ENCODE measurements around the gene ZNF438. TPM values are rescaled to one million over a fixed set of nuclear protein-coding genes. Genes with fewer than 3 reads are reported as not detected.

The ZNF438 gene
- total RNA-seq, 1 donor from 2014 or later, result 1.3 TPM

DNA sequence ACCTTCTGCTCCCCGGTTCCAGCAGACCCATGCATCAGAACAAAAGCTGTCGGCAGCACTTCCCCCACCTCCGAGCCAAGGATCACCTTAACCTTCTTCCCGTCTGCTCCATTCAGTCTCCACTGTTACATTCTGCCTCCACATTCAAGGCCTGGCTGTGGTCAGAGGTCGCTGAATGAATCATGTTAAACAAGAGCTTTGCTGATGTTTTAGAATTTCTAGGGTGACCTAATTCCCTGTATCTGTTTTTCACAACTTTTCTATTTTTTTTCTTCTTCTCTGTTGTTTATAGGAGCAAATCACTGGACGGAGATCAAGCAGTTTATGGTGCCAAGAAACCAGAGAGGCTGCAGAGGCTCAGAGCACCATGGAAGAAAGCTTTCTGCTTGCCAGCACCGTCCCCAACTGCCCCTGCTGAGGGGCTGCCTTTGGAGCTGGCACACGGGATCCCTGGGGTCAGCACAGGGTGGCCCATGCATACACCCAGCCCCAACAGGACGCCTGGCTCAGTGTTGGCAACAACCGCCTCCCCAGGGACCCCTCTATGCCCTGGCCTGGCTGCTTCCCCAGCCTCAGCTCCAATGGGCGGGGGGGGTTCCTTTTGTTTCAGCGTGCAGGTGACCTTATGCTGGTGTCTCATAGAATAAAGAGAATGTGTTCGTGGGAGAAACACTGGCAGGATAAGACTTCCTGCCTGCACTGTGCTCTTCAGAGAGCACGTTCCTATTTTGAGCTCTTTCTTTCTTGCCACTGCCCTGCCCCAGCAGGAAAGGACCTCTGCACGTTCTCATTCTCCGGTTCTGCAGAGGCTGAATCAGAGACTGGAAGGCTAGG, 219.4 kb downstream of the ZNF438 start:
- Mint-ChIP-seq H3K4me1 (peaks cover 36% of the 10 kb centered on the region), H3K36me3 (no peaks in the 10 kb centered on the region), H3K27ac (peak overlapping the region; percentile 97), H3K9me3 (no peaks in the 10 kb centered on the region), H3K4me3 (no peak overlapping the region), H3K27me3 (ENCODE audit: insufficient read depth, low read depth) (peaks cover 6% of the 10 kb centered on the region)
- no peak for DNase-seq (ENCODE audit: low spot score)
- no peak overlapping the region for H3K9ac ChIP-seq
- TF ChIP-seq EZH2 (IDR thresholded peaks at IDR 0.05), result no peak
- TF ChIP-seq EZH2phosphoT487 (IDR thresholded peaks at IDR 0.05), result no peak
- TF ChIP-seq, protein P1, sequence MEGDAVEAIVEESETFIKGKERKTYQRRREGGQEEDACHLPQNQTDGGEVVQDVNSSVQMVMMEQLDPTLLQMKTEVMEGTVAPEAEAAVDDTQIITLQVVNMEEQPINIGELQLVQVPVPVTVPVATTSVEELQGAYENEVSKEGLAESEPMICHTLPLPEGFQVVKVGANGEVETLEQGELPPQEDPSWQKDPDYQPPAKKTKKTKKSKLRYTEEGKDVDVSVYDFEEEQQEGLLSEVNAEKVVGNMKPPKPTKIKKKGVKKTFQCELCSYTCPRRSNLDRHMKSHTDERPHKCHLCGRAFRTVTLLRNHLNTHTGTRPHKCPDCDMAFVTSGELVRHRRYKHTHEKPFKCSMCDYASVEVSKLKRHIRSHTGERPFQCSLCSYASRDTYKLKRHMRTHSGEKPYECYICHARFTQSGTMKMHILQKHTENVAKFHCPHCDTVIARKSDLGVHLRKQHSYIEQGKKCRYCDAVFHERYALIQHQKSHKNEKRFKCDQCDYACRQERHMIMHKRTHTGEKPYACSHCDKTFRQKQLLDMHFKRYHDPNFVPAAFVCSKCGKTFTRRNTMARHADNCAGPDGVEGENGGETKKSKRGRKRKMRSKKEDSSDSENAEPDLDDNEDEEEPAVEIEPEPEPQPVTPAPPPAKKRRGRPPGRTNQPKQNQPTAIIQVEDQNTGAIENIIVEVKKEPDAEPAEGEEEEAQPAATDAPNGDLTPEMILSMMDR (IDR thresholded peaks at IDR 0.05), result no peak
- H3K27ac ChIP-seq, result no peak overlapping the region
- no peak overlapping the region for H2AFZ ChIP-seq (replicated peaks)
- H3K27me3 ChIP-seq, result no peaks in the 10 kb centered on the region
- H3F3A ChIP-seq (ENCODE audit: low read depth), result peaks cover 5% of the 10 kb centered on the region
- H3K4me1 ChIP-seq, result peaks cover 12% of the 10 kb centered on the region
- H3K4me2 ChIP-seq, result no peak overlapping the region
- H4K20me1 ChIP-seq (ENCODE audit: low read depth), result no peaks in the 10 kb centered on the region
- no peaks in the 10 kb centered on the region for H3K79me2 ChIP-seq (ENCODE audit: low read depth)
- no peaks in the 10 kb centered on the region for H3K9me3 ChIP-seq (ENCODE audit: low read depth)
- no peaks in the 10 kb centered on the region for H3K36me3 ChIP-seq
- H3K4me3 ChIP-seq, result no peak overlapping the region

DNA sequence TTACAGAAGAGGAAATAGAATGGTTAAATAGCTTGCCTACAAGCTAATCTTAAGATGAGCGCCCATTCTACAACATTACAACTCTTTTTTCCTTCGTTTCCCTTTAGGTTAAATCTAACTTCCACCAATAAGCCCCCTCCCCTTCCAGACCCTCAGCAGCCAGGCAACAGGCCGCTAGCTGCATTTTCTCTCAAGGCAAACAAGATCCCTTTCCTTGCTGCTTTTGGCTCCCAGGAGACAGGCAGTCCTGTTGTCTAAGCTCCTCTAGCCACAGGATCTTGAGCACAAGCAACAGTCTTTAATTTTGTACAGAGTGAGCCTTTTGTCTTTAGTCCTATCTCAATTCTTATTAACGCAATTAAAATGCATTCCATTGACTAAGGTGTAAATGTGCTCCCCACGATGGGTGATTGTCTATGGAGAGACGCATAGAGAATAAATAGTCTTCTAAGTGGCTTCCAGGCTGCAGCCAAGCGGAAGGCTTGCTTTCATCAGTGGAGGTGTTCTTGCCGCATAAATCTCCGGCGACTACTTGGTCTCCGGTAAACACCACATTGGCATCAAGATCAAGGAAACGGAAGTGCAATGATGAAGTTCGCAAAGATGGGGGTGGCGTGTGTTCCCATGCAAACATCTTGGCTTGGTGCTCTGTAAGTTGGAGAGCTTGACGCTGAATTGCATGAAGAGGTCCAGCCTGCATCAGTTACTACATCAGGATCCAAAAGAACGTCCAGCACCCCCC, 220.2 kb downstream of the ZNF438 start:
- peak overlapping the region; percentile 7 for H3K4me3 Mint-ChIP-seq
- peaks cover 29% of the 10 kb centered on the region for H3K4me1 Mint-ChIP-seq
- no peaks in the 10 kb centered on the region for H3K79me2 ChIP-seq (ENCODE audit: low read depth)
- DNase-seq (ENCODE audit: low spot score), result no peak
- H3K4me2 ChIP-seq, result no peak overlapping the region
- H3K27ac Mint-ChIP-seq, result no peak overlapping the region
- H3K9me3 ChIP-seq (ENCODE audit: low read depth), result no peaks in the 10 kb centered on the region
- peaks cover 2% of the 10 kb centered on the region for H3F3A ChIP-seq (ENCODE audit: low read depth)
- H3K4me1 ChIP-seq, result peaks cover 9% of the 10 kb centered on the region
- no peak overlapping the region for H3K4me3 ChIP-seq
- TF ChIP-seq EZH2 (IDR thresholded peaks at IDR 0.05) (no peak), EZH2phosphoT487 (IDR thresholded peaks at IDR 0.05) (no peak)
- TF ChIP-seq, protein P1 (IDR thresholded peaks at IDR 0.05), result no peak
- H3K9me3 Mint-ChIP-seq, result no peaks in the 10 kb centered on the region
- peaks cover 6% of the 10 kb centered on the region for H3K27me3 Mint-ChIP-seq (ENCODE audit: insufficient read depth, low read depth)
- H2AFZ ChIP-seq (replicated peaks), result no peak overlapping the region
- H3K27ac ChIP-seq, result no peak overlapping the region
- no peaks in the 10 kb centered on the region for H3K36me3 Mint-ChIP-seq
- H3K27me3 ChIP-seq, result no peaks in the 10 kb centered on the region
- no peaks in the 10 kb centered on the region for H3K36me3 ChIP-seq
- H4K20me1 ChIP-seq (ENCODE audit: low read depth), result no peaks in the 10 kb centered on the region
- H3K9ac ChIP-seq, result no peak overlapping the region

DNA sequence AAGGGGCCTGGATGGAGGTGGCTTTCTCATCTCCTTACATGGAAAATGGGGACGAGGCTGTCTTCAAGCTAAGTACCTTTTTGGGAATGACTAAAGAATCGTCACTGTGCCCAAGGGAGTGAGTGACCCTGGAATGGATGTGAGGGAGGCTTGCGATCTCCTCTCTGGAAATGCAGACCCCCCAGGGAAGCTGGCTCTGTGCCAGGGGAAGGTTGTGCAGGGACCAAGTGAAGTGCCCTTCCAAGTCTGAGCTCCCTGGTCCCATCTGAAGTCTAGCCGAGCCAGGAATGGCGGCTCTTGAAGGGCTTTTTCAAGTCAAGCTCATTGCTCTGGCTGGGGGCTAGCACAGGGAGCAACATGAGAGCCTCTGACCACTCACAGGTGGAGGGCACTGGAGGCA, 221.2 kb downstream of the ZNF438 start:
- Mint-ChIP-seq H3K9me3 (no peaks in the 10 kb centered on the region), H3K27me3 (ENCODE audit: insufficient read depth, low read depth) (peaks cover 2% of the 10 kb centered on the region), H3K4me3 (no peak overlapping the region), H3K27ac (no peak overlapping the region), H3K36me3 (no peaks in the 10 kb centered on the region), H3K4me1 (peaks cover 19% of the 10 kb centered on the region)
- DNase-seq (ENCODE audit: low spot score), result no peak
- H3K4me1 ChIP-seq, result peaks cover 4% of the 10 kb centered on the region
- no peaks in the 10 kb centered on the region for H3K79me2 ChIP-seq (ENCODE audit: low read depth)
- H3K9ac ChIP-seq, result no peak overlapping the region
- no peaks in the 10 kb centered on the region for H3K9me3 ChIP-seq (ENCODE audit: low read depth)
- H2AFZ ChIP-seq (replicated peaks), result no peak overlapping the region
- no peaks in the 10 kb centered on the region for H3F3A ChIP-seq (ENCODE audit: low read depth)
- no peaks in the 10 kb centered on the region for H4K20me1 ChIP-seq (ENCODE audit: low read depth)
- H3K27me3 ChIP-seq, result no peaks in the 10 kb centered on the region
- H3K4me3 ChIP-seq, result no peak overlapping the region
- no peak for TF ChIP-seq EZH2phosphoT487 (IDR thresholded peaks at IDR 0.05)
- H3K4me2 ChIP-seq, result no peak overlapping the region
- no peak overlapping the region for H3K27ac ChIP-seq
- no peaks in the 10 kb centered on the region for H3K36me3 ChIP-seq

All from neural progenitor cell (in vitro differentiated cells).